Middle frontal gyrus (tissue), 1 donor: ENCODE data around the gene FRS2.

ENCODE experiments used
- DNase-seq: peaks from one replicate; pipeline ENCODE4 v3.0.0-alpha.2; 2015; ENCODE audit warnings: low spot score; ENCODE audit errors: extremely low spot score

FRS2 gene

GRCh38 chr12:69524755-69525469, 54.7 kb downstream of the FRS2 start:
- no peak for DNase-seq

GRCh38 chr12:69527506-69528272, 57.5 kb downstream of the FRS2 start:
- no peak for DNase-seq

GRCh38 chr12:69529021-69529420, 58.8 kb downstream of the FRS2 start:
- DNase-seq = no peak

DNA sequence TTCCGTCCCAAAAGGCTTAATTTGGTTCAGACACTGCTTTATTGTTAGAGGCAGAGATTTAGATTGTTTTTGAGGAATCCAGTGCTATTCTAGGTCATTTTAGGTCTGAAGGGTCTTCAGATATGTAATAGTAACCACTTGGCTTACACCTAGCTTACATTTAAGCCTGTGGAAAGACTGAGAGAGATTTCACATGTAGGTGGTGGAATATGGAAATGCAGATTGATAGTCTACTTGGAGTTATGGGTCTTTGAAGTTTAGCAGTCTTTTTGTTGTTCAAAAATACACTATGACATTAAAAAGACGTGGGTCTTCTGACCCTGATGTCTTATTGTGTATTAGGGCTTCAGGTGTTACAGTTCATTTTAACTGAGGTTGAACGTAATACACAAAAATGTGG, 63.7 kb downstream of the FRS2 start:
- no peak for DNase-seq

DNA sequence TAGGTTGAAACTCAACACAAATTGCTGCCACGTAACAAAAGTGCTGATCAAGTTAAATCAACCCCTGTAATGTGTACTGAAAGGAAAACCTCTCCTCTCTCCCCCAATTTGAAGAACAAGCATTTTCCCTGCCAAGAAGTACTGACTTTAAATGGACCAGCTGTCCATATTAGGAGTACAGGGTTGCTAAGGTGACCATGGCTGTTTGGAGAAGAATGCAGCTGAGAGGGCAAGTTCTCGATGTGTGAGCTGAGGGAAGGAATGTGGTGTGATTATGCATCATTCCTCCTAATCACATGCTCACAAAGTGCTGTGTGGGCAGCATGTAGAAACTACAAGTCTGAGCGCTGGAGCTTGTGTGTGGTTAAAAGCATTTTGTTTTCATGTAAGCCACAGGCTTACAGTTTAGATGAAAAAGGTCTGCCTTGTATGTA, 64.2 kb downstream of the FRS2 start:
- DNase-seq = peak; percentile 75

- DNase-seq = no peak
Observed at GRCh38 chr12:69540987-69541386, 70.8 kb downstream of the FRS2 start.

DNA sequence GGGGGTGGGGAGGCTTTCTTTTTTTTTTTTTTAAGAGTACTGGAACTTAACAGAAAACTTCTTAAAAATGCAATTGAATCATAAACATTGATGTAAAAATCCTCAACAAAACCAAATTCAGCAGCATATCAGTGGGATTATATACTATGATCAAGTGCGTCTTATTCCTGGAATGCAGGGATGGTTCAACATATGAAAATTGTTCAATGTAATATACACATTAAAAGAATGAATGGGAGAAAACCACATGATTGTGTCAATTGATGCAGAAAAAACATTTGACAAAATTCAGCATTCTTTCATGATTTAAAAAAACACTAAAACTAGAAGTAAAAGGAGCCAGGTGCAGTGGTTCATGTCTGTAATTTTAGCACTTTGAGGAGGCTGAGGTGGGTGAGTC, 73.9 kb downstream of the FRS2 start:
- DNase-seq = no peak

GRCh38 chr12:69545081-69545480, 74.9 kb downstream of the FRS2 start:
- DNase-seq = no peak

DNA sequence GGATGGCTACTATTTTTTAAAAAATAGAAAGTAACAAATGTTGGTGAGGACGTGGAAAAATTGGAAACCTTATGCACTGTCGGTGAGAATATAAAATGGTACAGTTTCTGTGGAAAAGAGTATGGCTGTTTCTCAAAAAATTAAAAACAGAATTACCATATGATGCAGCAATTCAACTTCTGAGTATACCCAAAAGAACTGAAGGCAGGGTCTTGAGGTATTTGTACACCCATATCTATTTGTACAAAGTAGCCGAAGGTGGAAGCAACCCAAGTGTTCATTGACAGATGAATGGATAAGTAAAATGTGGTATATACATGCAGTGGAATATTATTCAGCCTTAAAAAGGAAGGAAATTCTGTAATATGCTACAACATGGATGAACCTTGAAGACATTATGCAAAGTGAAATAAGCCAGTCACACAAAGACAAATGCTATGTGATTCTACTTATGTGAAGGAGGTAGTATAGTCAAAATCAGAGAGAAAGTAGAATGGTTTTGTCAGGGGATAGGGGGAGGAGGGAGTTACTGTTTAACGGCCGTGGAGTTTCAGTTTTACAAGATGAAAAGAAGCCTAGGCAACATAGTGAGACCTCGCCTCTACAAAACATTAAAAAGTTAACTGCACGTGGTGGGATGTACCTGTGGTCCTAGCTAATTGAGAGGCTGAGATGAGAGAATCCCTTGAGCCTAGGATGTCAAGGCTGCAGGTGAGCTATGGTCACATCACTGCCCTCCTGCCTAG, 76.7 kb downstream of the FRS2 start:
- DNase-seq = no peak

DNA sequence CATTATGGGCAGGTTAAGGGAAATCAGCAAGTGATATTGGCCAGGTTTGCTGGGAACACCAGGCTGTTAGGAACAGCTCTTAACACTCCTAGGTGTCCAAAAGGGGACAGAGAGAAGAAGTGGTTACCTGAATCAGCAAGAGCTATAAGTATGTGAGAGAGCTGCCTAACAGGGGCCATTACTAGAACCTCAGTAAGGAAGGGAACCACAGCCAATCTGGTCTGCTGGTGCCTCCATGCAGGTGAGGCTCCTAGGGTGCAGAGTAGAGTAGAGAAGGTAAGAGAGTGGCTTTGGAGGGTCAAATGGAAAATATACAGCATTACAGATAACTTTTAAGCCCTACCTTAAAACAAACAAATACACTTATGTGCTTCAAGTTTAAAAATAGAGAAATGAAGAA, 78.5 kb downstream of the FRS2 start:
- DNase-seq = no peak

GRCh38 chr12:69550569-69551350, 80.6 kb downstream of the FRS2 start:
- DNase-seq = no peak

GRCh38 chr12:69553628-69554248, 83.5 kb downstream of the FRS2 start:
- no peak for DNase-seq

GRCh38 chr12:69555461-69555860, 85.3 kb downstream of the FRS2 start:
- no peak for DNase-seq

- no peak for DNase-seq
Observed at GRCh38 chr12:69556383-69556782, 86.2 kb downstream of the FRS2 start.

- no peak for DNase-seq
Observed at GRCh38 chr12:69563166-69563762, 93.1 kb downstream of the FRS2 start.

- no peak for DNase-seq
Observed at GRCh38 chr12:69566603-69567002, 96.4 kb downstream of the FRS2 start.

GRCh38 chr12:69569236-69569635, 99.0 kb downstream of the FRS2 start:
- no peak for DNase-seq

- no peak for DNase-seq
Observed at GRCh38 chr12:69570000-69570516, 99.9 kb downstream of the FRS2 start.

DNA sequence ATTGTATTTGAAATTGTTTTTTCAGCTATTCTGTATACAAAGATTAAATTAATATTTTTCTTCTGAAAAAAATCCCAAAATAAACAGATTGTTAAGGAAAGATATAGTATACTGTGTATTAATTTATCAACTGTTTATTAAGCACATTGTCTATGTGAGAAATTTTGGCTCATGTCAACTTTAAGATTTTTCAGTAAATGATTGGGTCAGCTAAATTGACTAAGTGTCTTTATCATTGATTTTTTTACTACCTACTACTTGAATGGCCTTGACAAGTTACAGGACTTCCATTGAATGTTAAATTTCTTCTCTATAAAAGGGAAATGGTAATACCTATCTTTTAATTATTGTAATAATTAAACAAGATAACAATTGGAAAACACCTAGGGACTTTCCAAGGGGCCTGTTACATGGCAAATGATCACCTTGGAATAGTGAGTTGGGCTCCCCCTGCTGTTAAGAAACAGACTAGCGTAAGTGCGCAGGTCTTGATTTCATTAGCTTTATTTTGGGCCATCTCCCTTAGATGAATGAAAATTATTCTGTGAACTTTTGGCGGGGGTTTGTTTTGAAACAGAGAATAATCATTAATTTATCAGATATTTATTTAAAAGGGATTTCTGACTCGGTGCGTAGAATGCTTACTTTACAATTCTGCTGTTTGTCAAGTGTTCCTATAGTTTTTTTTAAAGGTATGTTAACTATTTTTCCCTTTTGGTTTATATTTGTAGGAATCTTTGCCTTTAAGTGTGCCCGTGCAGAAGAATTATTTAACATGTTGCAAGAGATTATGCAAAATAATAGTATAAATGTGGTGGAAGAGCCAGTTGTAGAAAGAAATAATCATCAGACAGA, 100.6 kb downstream of the FRS2 start:
- DNase-seq = peak; percentile 29
